Omental fat pad (tissue), 4 donors: Measurements from ENCODE around the gene MUC12. TPM values are rescaled to one million over a fixed set of nuclear protein-coding genes. Genes with fewer than 3 reads are reported as not detected.

ENCODE experiments used
- ATAC-seq: fragments of 150-250 bp; one replicate; pipeline ENCODE4 v1.9.1; 2016; ENCODE audit warnings: mild to moderate bottlenecking, moderate library complexity; ENCODE audit not compliant: low FRiP score
- DNase-seq: peaks from one replicate; pipeline ENCODE4 v3.0.0-alpha.2; 2019; ENCODE audit warnings: low spot score
- small RNA-seq: library from RNA; depleted of rRNA; stranded (forward); fragments of <200 nt; gene quantifications from one replicate; pipeline ENCODE3, GENCODE V24; 2016
- total RNA-seq, 4 donors: library from RNA; depleted of rRNA; stranded (reverse); fragments of >200 nt; gene quantifications; one replicate each; pipeline ENCODE4 v1.1.0, GENCODE V29; 2016
- TF ChIP-seq, protein P1 (sequence below), 3 donors: fragments of 450-650 bp; IDR thresholded peaks; one replicate each; pipeline ENCODE4 v1.5.1; 2016 to 2017; ENCODE audit warnings: antibody characterized with exemption in 3 of 3, mild to moderate bottlenecking in 3 of 3, moderate library complexity in 2 of 3

Gene MUC12
- total RNA-seq, 4 donors from 2014 or later: 2.4 TPM; not detected in 3

DNA sequence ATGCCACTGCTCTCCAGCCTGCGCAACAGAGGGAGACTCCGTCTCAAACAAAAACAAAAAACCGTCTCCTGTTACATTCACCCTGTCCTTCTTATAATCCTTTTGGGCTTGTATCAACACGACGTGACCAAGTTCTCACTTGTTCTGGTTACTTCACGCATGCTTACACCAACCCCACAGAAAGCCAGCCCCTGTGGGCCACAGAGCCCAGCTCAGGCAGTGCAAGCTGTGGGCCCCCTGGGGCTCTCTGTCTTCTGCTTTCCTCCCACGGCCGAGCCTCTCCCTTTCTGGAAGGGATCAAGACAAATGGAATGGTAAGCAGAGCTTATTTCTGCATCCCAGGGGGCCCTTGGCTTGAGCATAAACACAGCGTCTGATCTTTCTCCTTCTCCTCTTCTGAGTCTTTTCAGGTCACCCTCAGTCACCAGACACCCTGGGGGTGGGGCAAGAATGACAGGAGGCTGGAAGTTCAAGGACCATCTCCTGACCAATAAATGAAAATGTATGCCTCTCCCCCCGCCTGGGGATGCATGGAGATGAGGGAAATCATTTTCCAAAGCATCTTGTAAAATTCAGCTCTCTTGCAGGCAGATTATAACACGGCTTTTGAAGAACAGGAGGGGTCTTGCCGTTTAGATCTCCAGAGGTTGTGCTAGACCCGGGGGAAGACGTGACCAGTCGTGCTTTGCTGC is 96.9 kb downstream of the MUC12 start:
- ATAC-seq: no peak
- TF ChIP-seq, protein P1, sequence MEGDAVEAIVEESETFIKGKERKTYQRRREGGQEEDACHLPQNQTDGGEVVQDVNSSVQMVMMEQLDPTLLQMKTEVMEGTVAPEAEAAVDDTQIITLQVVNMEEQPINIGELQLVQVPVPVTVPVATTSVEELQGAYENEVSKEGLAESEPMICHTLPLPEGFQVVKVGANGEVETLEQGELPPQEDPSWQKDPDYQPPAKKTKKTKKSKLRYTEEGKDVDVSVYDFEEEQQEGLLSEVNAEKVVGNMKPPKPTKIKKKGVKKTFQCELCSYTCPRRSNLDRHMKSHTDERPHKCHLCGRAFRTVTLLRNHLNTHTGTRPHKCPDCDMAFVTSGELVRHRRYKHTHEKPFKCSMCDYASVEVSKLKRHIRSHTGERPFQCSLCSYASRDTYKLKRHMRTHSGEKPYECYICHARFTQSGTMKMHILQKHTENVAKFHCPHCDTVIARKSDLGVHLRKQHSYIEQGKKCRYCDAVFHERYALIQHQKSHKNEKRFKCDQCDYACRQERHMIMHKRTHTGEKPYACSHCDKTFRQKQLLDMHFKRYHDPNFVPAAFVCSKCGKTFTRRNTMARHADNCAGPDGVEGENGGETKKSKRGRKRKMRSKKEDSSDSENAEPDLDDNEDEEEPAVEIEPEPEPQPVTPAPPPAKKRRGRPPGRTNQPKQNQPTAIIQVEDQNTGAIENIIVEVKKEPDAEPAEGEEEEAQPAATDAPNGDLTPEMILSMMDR (IDR thresholded peaks at IDR 0.05): no peak
- DNase-seq: no peak

DNA sequence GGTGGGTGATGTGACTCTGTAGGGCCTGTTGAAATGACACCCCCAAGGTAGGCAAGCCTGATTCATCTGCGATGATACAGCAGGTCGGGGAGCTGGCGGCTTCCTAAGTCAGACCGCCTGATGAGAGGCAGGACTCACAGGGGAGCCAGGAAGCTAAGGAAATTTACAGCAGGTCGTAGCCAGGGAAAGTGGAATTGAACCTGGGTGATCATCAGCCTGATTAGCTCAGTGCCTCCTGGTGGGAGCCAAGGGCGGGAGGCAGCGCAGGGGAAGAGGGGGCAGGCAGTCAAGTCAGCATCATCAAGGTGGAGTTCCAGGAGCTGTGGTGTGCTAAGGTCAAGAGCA is 97.4 kb downstream of the MUC12 start:
- DNase-seq: no peak
- ATAC-seq: no peak

DNA sequence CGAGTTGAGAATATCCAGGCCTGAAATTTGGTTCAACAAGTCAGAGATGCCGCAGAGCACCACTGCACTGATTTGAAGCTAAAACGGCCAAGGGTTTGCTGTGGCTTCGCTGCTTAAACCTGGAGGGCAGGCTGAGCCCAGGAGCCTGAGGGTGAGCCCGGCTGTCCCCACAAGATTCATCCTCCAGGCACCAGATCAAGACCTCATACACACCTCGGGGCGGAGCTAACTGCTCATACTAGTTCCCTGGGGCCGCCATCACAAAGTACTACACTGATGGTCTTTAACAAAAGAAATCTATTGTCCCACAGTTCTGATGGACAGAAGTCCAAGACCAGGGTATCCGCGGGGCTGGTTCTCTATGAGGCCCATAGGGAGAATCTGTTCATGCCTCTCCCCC is 99.0 kb downstream of the MUC12 start:
- TF ChIP-seq, protein P1 (IDR thresholded peaks at IDR 0.05): no peak
- no peak for DNase-seq

More for the DNA sequence above, 97.4 kb downstream of the MUC12 start:
- TF ChIP-seq, protein P1 (IDR thresholded peaks at IDR 0.05): no peak

More for the DNA sequence above, 99.0 kb downstream of the MUC12 start:
- no peak for ATAC-seq

Small RNA genes lying within 50 kb of the gene (small RNA-seq; reads per million reads assigned to genes)
- gene RPS29P15: not detected

Other genes with a start within 250 kb of the MUC12 start
- not detected for gene EPO, start 249.1 kb upstream of the MUC12 start, total RNA-seq
- not detected for gene ZAN, start 236.0 kb upstream of the MUC12 start, total RNA-seq
- gene EPHB4, start 142.0 kb upstream of the MUC12 start, total RNA-seq: 10 to 100 TPM; 24.3 to 73.5 (median 37.4) TPM
- gene SLC12A9, start 116.9 kb upstream of the MUC12 start, total RNA-seq: 10 to 100 TPM in 3 of 4 donors, 1 to 10 TPM in 1; 9.6 to 29.0 (median 13.3) TPM
- gene TRIP6, start 102.2 kb upstream of the MUC12 start, total RNA-seq: 10 to 100 TPM; 48.7 to 71.3 (median 53.0) TPM
- 10 to 100 TPM; 44.9 to 87.3 (median 60.9) TPM for gene SRRT, start 94.5 kb upstream of the MUC12 start, total RNA-seq
- gene UFSP1, start 79.8 kb upstream of the MUC12 start, total RNA-seq: 1 to 10 TPM; 4.7 to 8.0 (median 7.3) TPM
- gene ACHE, start 73.7 kb upstream of the MUC12 start, total RNA-seq: under 1 TPM; 0.50 to 0.96 (median 0.73) TPM
- 1 to 10 TPM in 1 of 4 donors, under 1 TPM in 3; 0.09 to 1.1 (median 0.24) TPM for gene MUC3A, start 20.0 kb upstream of the MUC12 start, total RNA-seq
- gene MUC17, start 50.5 kb downstream of the MUC12 start, total RNA-seq: not detected
- gene TRIM56, start 115.9 kb downstream of the MUC12 start, total RNA-seq: 10 to 100 TPM; 14.1 to 41.1 (median 20.9) TPM
- gene SERPINE1, start 157.5 kb downstream of the MUC12 start, total RNA-seq: 100 to 1,000 TPM in 2 of 4 donors, 10 to 100 TPM in 2; 36.4 to 861 (median 118) TPM
- gene AP1S1, start 184.9 kb downstream of the MUC12 start, total RNA-seq: 10 to 100 TPM; 30.7 to 52.3 (median 36.4) TPM
- under 1 TPM in 1 of 4 donors, not detected in 3; 0.60 TPM for gene VGF, start 196.0 kb downstream of the MUC12 start, total RNA-seq
- under 1 TPM in 1 of 4 donors, not detected in 3; 0.09 TPM for gene NAT16, start 210.7 kb downstream of the MUC12 start, total RNA-seq
- not detected for gene MOGAT3, start 231.5 kb downstream of the MUC12 start, total RNA-seq
- gene PLOD3, start 248.0 kb downstream of the MUC12 start, total RNA-seq: 10 to 100 TPM; 41.1 to 68.5 (median 51.6) TPM
- 100 to 1,000 TPM in 1 of 4 donors, 10 to 100 TPM in 3; 54.6 to 113 (median 77.1) TPM for gene ZNHIT1, start 248.6 kb downstream of the MUC12 start, total RNA-seq